SJSA1 (cell line): ENCODE results near the gene ARHGAP25. TPM values are rescaled to one million over a fixed set of nuclear protein-coding genes. Genes with fewer than 3 reads are reported as not detected.
A peak's percentile ranks its signal among the peaks of the same experiment; 100 is the strongest.

Experiments
- DNase-seq, 2 experiments: peaks; one replicate each; pipeline ENCODE4 v3.0.0-alpha.2; 2015 to 2020; ENCODE audit warnings: low spot score in 2 of 2, low read depth in 1 of 2
- H3K27ac ChIP-seq: fragments of 250-450 bp; sonication (Bioruptor Pico); 2 replicates; pipeline ENCODE4 v1.5.1; 2020; ENCODE audit warnings: mild to moderate bottlenecking, moderate library complexity
- H3K27me3 ChIP-seq: fragments of 250-450 bp; sonication (Bioruptor Pico); replicated peaks from 2 replicates; pipeline ENCODE4 v1.5.1; 2020; ENCODE audit warnings: mild to moderate bottlenecking, moderate library complexity
- H3K36me3 ChIP-seq: fragments of 250-450 bp; sonication (Bioruptor Pico); 2 replicates; pipeline ENCODE4 v1.5.1; 2020; ENCODE audit warnings: mild to moderate bottlenecking
- H3K4me1 ChIP-seq: fragments of 250-450 bp; sonication (Bioruptor Pico); replicated peaks from 2 replicates; pipeline ENCODE4 v1.6.1; 2021; ENCODE audit warnings: mild to moderate bottlenecking
- H3K4me3 ChIP-seq: fragments of 250-450 bp; sonication (Bioruptor Pico); 2 replicates; pipeline ENCODE4 v1.5.1; 2020; ENCODE audit warnings: mild to moderate bottlenecking
- H3K9me3 ChIP-seq: fragments of 250-450 bp; sonication (Bioruptor Pico); replicated peaks from 2 replicates; pipeline ENCODE4 v1.5.1; 2020; ENCODE audit warnings: mild to moderate bottlenecking
- total RNA-seq: library from RNA; depleted of rRNA; stranded (reverse); fragments of >200 nt; shearing (Covaris generic); gene quantifications from 2 replicates; pipeline ENCODE4 v1.2.3, GENCODE V29; 2014

The ARHGAP25 gene
- total RNA-seq, 1 experiment from 2014 or later: not detected

GRCh38 chr2:68834737-68835376 lies 100.2 kb downstream of the ARHGAP25 start:
- Histone ChIP-seq H3K4me1 (peaks cover 19% of the 10 kb centered on the region), H3K36me3 (no peaks in the 10 kb centered on the region), H3K4me3 (no peak overlapping the region), H3K27ac (no peak overlapping the region), H3K9me3 (no peaks in the 10 kb centered on the region), H3K27me3 (no peaks in the 10 kb centered on the region)
- no peak for DNase-seq

- H3K27ac ChIP-seq: no peak overlapping the region
- H3K27me3 ChIP-seq: no peaks in the 10 kb centered on the region
- no peak for DNase-seq
- H3K4me3 ChIP-seq: no peak overlapping the region
- H3K4me1 ChIP-seq: peaks cover 17% of the 10 kb centered on the region
- no peaks in the 10 kb centered on the region for H3K36me3 ChIP-seq
- H3K9me3 ChIP-seq: no peaks in the 10 kb centered on the region
Observed at GRCh38 chr2:68835621-68836020, 101.0 kb downstream of the ARHGAP25 start.

GRCh38 chr2:68837164-68837860 lies 102.7 kb downstream of the ARHGAP25 start:
- no peaks in the 10 kb centered on the region for H3K36me3 ChIP-seq
- H3K27ac ChIP-seq: no peak overlapping the region
- no peaks in the 10 kb centered on the region for H3K9me3 ChIP-seq
- no peak for DNase-seq
- H3K4me1 ChIP-seq: peaks cover 6% of the 10 kb centered on the region
- H3K4me3 ChIP-seq: no peak overlapping the region
- no peaks in the 10 kb centered on the region for H3K27me3 ChIP-seq

- Histone ChIP-seq H3K4me1 (peaks cover under 1% of the 10 kb centered on the region; the same call in 1 of the 2 replicates), H3K9me3 (no peaks in the 10 kb centered on the region), H3K4me3 (no peak overlapping the region), H3K27me3 (no peaks in the 10 kb centered on the region), H3K27ac (no peak overlapping the region), H3K36me3 (no peaks in the 10 kb centered on the region)
- DNase-seq: no peak
Observed at GRCh38 chr2:68837861-68838341, 103.3 kb downstream of the ARHGAP25 start.

- Histone ChIP-seq H3K36me3 (no peaks in the 10 kb centered on the region), H3K9me3 (no peaks in the 10 kb centered on the region), H3K27ac (no peak overlapping the region), H3K27me3 (no peaks in the 10 kb centered on the region), H3K4me3 (no peak overlapping the region), H3K4me1 (no peaks in the 10 kb centered on the region)
- DNase-seq: no peak
Observed at GRCh38 chr2:68838641-68839040, 104.0 kb downstream of the ARHGAP25 start.

GRCh38 chr2:68839260-68839833 lies 104.7 kb downstream of the ARHGAP25 start:
- no peak for DNase-seq
- H3K9me3 ChIP-seq: no peaks in the 10 kb centered on the region
- H3K36me3 ChIP-seq: no peaks in the 10 kb centered on the region
- H3K27ac ChIP-seq: no peak overlapping the region
- no peak overlapping the region for H3K4me3 ChIP-seq
- no peaks in the 10 kb centered on the region for H3K4me1 ChIP-seq
- no peaks in the 10 kb centered on the region for H3K27me3 ChIP-seq

- Histone ChIP-seq H3K9me3 (no peaks in the 10 kb centered on the region), H3K27ac (no peak overlapping the region), H3K36me3 (no peaks in the 10 kb centered on the region), H3K27me3 (no peaks in the 10 kb centered on the region), H3K4me3 (no peak overlapping the region), H3K4me1 (peaks cover 9% of the 10 kb centered on the region)
- no peak for DNase-seq
Observed at GRCh38 chr2:68845043-68845442, 110.4 kb downstream of the ARHGAP25 start.

GRCh38 chr2:68846091-68846490 lies 111.5 kb downstream of the ARHGAP25 start:
- Histone ChIP-seq H3K36me3 (no peaks in the 10 kb centered on the region), H3K9me3 (no peaks in the 10 kb centered on the region), H3K4me3 (no peak overlapping the region), H3K4me1 (peaks cover 16% of the 10 kb centered on the region), H3K27ac (no peak overlapping the region), H3K27me3 (no peaks in the 10 kb centered on the region)
- DNase-seq: no peak

- no peaks in the 10 kb centered on the region for H3K9me3 ChIP-seq
- no peak overlapping the region for H3K4me3 ChIP-seq
- DNase-seq: no peak
Observed at GRCh38 chr2:68847751-68848150, 113.1 kb downstream of the ARHGAP25 start.

GRCh38 chr2:68849579-68850030 lies 115.0 kb downstream of the ARHGAP25 start:
- peaks cover 16% of the 10 kb centered on the region for H3K4me1 ChIP-seq
- peak overlapping the region; percentile 26 for H3K27ac ChIP-seq
- no peaks in the 10 kb centered on the region for H3K27me3 ChIP-seq
- no peaks in the 10 kb centered on the region for H3K36me3 ChIP-seq
- H3K9me3 ChIP-seq: no peaks in the 10 kb centered on the region
- no peak overlapping the region for H3K4me3 ChIP-seq
- DNase-seq: peak; percentile 55 to 63

More at GRCh38 chr2:68847751-68848150, 113.1 kb downstream of the ARHGAP25 start:
- H3K27ac ChIP-seq: no peak overlapping the region
- peaks cover 16% of the 10 kb centered on the region for H3K4me1 ChIP-seq
- no peaks in the 10 kb centered on the region for H3K27me3 ChIP-seq
- H3K36me3 ChIP-seq: no peaks in the 10 kb centered on the region

GRCh38 chr2:68850524-68850923 lies 115.9 kb downstream of the ARHGAP25 start:
- H3K4me3 ChIP-seq: no peak overlapping the region
- peaks cover 16% of the 10 kb centered on the region for H3K4me1 ChIP-seq
- peak overlapping the region; percentile 26; the same call in 1 of the 2 replicates for H3K27ac ChIP-seq
- H3K9me3 ChIP-seq: no peaks in the 10 kb centered on the region
- no peaks in the 10 kb centered on the region for H3K27me3 ChIP-seq
- no peak for DNase-seq
- H3K36me3 ChIP-seq: no peaks in the 10 kb centered on the region

- no peaks in the 10 kb centered on the region for H3K9me3 ChIP-seq
- peaks cover 26% of the 10 kb centered on the region for H3K4me1 ChIP-seq
- H3K27me3 ChIP-seq: no peaks in the 10 kb centered on the region
- H3K4me3 ChIP-seq: no peak overlapping the region
- no peak overlapping the region for H3K27ac ChIP-seq
- no peaks in the 10 kb centered on the region for H3K36me3 ChIP-seq
- no peak for DNase-seq
Observed at GRCh38 chr2:68853035-68853434, 118.4 kb downstream of the ARHGAP25 start.

GRCh38 chr2:68853915-68854314 lies 119.3 kb downstream of the ARHGAP25 start:
- DNase-seq: no peak
- no peaks in the 10 kb centered on the region for H3K36me3 ChIP-seq
- H3K9me3 ChIP-seq: no peaks in the 10 kb centered on the region
- H3K4me3 ChIP-seq: no peak overlapping the region
- no peaks in the 10 kb centered on the region for H3K27me3 ChIP-seq
- H3K27ac ChIP-seq: no peak overlapping the region
- peaks cover 35% of the 10 kb centered on the region for H3K4me1 ChIP-seq

- no peaks in the 10 kb centered on the region for H3K27me3 ChIP-seq
- H3K36me3 ChIP-seq: no peaks in the 10 kb centered on the region
- DNase-seq: no peak
- H3K27ac ChIP-seq: no peak overlapping the region
- H3K4me3 ChIP-seq: no peak overlapping the region
- H3K4me1 ChIP-seq: peaks cover 33% of the 10 kb centered on the region
- H3K9me3 ChIP-seq: no peaks in the 10 kb centered on the region
Observed at GRCh38 chr2:68854476-68854875, 119.9 kb downstream of the ARHGAP25 start.
